ENCODE results near the gene GIN1.

DNA sequence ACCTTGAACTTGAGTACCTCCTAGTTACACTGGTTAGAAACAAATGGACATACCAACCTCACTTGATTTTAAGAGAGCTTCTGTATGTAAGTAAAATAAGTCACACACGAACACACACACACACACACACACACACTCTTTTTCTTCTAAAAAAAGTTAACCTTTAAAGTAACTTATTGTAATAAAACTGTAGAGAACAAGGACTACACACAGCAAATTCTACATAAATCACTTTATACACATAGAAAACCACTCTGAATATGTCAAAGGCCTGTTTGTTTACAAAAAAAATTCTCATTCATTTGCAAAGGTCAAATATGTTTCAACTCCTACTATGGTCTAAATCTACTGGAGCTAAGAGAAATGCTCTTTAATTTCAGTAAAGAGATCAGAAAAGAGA lies 29.1 kb downstream of the GIN1 start:
- TF ChIP-seq ZNF274 (IDR thresholded peaks at IDR 0.05; ENCODE audit: low read depth, low read length) (no peak), YY1 (IDR thresholded peaks at IDR 0.05; ENCODE audit: insufficient read depth, insufficient read length) (no peak), SUZ12 (IDR thresholded peaks at IDR 0.05; ENCODE audit: extremely low read depth, insufficient read depth, insufficient read length) (no peak)
